H1 (cell line): ENCODE results near the gene TLK1.

ENCODE experiments used
- CREB1 ChIP-seq: IDR thresholded peaks from 2 replicates; pipeline ENCODE4 v1.6.1; 2012; ENCODE audit warnings: inconsistent platforms
- CTCF ChIP-seq, 3 experiments: IDR thresholded peaks; 1 replicate in 2 of 3; 2 replicates in 1 of 3; pipeline versions ENCODE4 v1.5.1 to v1.6.1; 2011; ENCODE audit warnings: low read length in 3 of 3, mild to moderate bottlenecking in 3 of 3, inconsistent platforms in 2 of 3, low read depth in 1 of 3, moderate library complexity in 1 of 3; ENCODE audit not compliant: insufficient read depth in 1 of 3; ENCODE audit errors: control extremely low read depth in 1 of 3
- EZH2 ChIP-seq: fragments of 200-600 bp; sonication (generic); IDR thresholded peaks from 2 replicates; pipeline ENCODE4 v1.7.1; 2012; ENCODE audit warnings: low read depth, mild to moderate bottlenecking, moderate library complexity, low read length, inconsistent platforms; ENCODE audit not compliant: severe bottlenecking
- POLR2AphosphoS5 ChIP-seq: IDR thresholded peaks from 2 replicates; pipeline ENCODE4 v1.6.1; 2011; ENCODE audit warnings: low read depth, low read length

- TF ChIP-seq CTCF (IDR thresholded peaks at IDR 0.05; ENCODE audit: control extremely low read depth in 1 of 3, insufficient read depth in 1 of 3, low read depth in 1 of 3, low read length in 3 of 3) (no peak), EZH2 (no peak), CREB1 (no peak), POLR2AphosphoS5 (no peak)
Observed at GRCh38 chr2:171004833-171005232, 155.9 kb downstream of the TLK1 start.
